IPS DF 6.9 (cell line): ENCODE data around the gene NR1H2.
A peak's percentile ranks its signal among the peaks of the same experiment; 100 is the strongest.

Source experiments
- DNase-seq: peaks from one replicate; pipeline ENCODE4 v3.0.0-alpha.2; 2013; ENCODE audit warnings: low read depth, low spot score
- H3K27ac ChIP-seq: one replicate; pipeline ENCODE4 v1.5.1; 2013; ENCODE audit warnings: low read length, control low read depth
- H3K27me3 ChIP-seq: 2 replicates; pipeline ENCODE4 v1.6.1; 2013; ENCODE audit warnings: mild to moderate bottlenecking, low read length; ENCODE audit not compliant: control insufficient read depth, insufficient read depth
- H3K36me3 ChIP-seq: 2 replicates; pipeline ENCODE4 v1.6.1; 2013; ENCODE audit warnings: low read length; ENCODE audit not compliant: control insufficient read depth, insufficient read depth
- H3K4me1 ChIP-seq: 2 replicates; pipeline ENCODE4 v1.6.1; 2013; ENCODE audit warnings: low read length; ENCODE audit not compliant: control insufficient read depth, insufficient read depth
- H3K4me3 ChIP-seq: 2 replicates; pipeline ENCODE4 v1.5.1; 2013; ENCODE audit warnings: mild to moderate bottlenecking, low read length
- H3K9me3 ChIP-seq: 2 replicates; pipeline ENCODE4 v1.6.1; 2013; ENCODE audit warnings: low read length, inconsistent platforms; ENCODE audit not compliant: control insufficient read depth, insufficient read depth
- WGBS: extraction: QIAGEN DNeasy Blood & Tissue Kit; methylation state at CpG from one replicate; pipeline ENCODE4 v1.1.7; 2013; ENCODE audit warnings: mixed read lengths, missing lambda C conversion rate; ENCODE audit not compliant: insufficient read length, insufficient coverage; 5-methylcytosine and 5-hydroxymethylcytosine counted together

The NR1H2 gene

GRCh38 chr19:50425581-50425980 lies 49.3 kb downstream of the NR1H2 start:
- WGBS = no CpG with 5 or more reads among the region's 7 CpGs
- Histone ChIP-seq H3K4me3 (no peak overlapping the region), H3K27ac (no peak overlapping the region), H3K4me1 (no peaks in the 10 kb centered on the region), H3K27me3 (no peaks in the 10 kb centered on the region), H3K9me3 (no peaks in the 10 kb centered on the region), H3K36me3 (no peaks in the 10 kb centered on the region)
- no peak for DNase-seq

- WGBS = no CpG with 5 or more reads among the region's 26 CpGs
- Histone ChIP-seq H3K9me3 (no peaks in the 10 kb centered on the region), H3K36me3 (no peaks in the 10 kb centered on the region), H3K4me1 (no peaks in the 10 kb centered on the region), H3K4me3 (no peak overlapping the region), H3K27me3 (no peaks in the 10 kb centered on the region), H3K27ac (no peak overlapping the region)
- no peak for DNase-seq
These were observed 51.2 kb downstream of the NR1H2 start for GRCh38 chr19:50427318-50427925.

- Histone ChIP-seq H3K4me3 (no peak overlapping the region), H3K4me1 (no peaks in the 10 kb centered on the region; the same call in 1 of the 2 replicates), H3K27me3 (no peaks in the 10 kb centered on the region), H3K27ac (no peak overlapping the region), H3K36me3 (no peaks in the 10 kb centered on the region), H3K9me3 (no peaks in the 10 kb centered on the region)
- no peak for DNase-seq
- WGBS = no CpG with 5 or more reads among the region's 38 CpGs
These were observed 51.8 kb downstream of the NR1H2 start for GRCh38 chr19:50427997-50428425.

GRCh38 chr19:50428772-50429463 lies 52.7 kb downstream of the NR1H2 start:
- no peaks in the 10 kb centered on the region; the same call in 1 of the 2 replicates for H3K4me1 ChIP-seq
- no peaks in the 10 kb centered on the region for H3K9me3 ChIP-seq
- no peaks in the 10 kb centered on the region for H3K36me3 ChIP-seq
- DNase-seq = no peak
- no peak overlapping the region for H3K27ac ChIP-seq
- H3K4me3 ChIP-seq = no peak overlapping the region
- H3K27me3 ChIP-seq = no peaks in the 10 kb centered on the region
- WGBS = no CpG with 5 or more reads among the region's 7 CpGs

GRCh38 chr19:50430888-50431342 lies 54.7 kb downstream of the NR1H2 start:
- no peaks in the 10 kb centered on the region for H3K9me3 ChIP-seq
- no peak for DNase-seq
- no CpG with 5 or more reads among the region's 13 CpGs for WGBS
- H3K27me3 ChIP-seq = no peaks in the 10 kb centered on the region
- no peak overlapping the region for H3K27ac ChIP-seq
- H3K4me3 ChIP-seq = no peak overlapping the region; the same call in 1 of the 2 replicates
- no peaks in the 10 kb centered on the region; the same call in 1 of the 2 replicates for H3K4me1 ChIP-seq
- H3K36me3 ChIP-seq = no peaks in the 10 kb centered on the region; the same call in 1 of the 2 replicates

GRCh38 chr19:50431343-50432220 lies 55.3 kb downstream of the NR1H2 start:
- H3K36me3 ChIP-seq = no peaks in the 10 kb centered on the region; the same call in 1 of the 2 replicates
- H3K4me3 ChIP-seq = peak overlapping the region; percentile 39; the same call in 1 of the 2 replicates
- no peak overlapping the region for H3K27ac ChIP-seq
- H3K27me3 ChIP-seq = no peaks in the 10 kb centered on the region
- no peaks in the 10 kb centered on the region for H3K9me3 ChIP-seq
- peak; percentile 70 for DNase-seq
- no peaks in the 10 kb centered on the region; the same call in 1 of the 2 replicates for H3K4me1 ChIP-seq
- WGBS = no CpG with 5 or more reads among the region's 54 CpGs

- Histone ChIP-seq H3K9me3 (no peaks in the 10 kb centered on the region), H3K4me1 (no peaks in the 10 kb centered on the region; the same call in 1 of the 2 replicates), H3K27me3 (no peaks in the 10 kb centered on the region), H3K27ac (no peak within 1 kb of the TSS), H3K36me3 (no peaks in the 10 kb centered on the region; the same call in 1 of the 2 replicates), H3K4me3 (peak within 1 kb of the TSS; percentile 34; the same call in 1 of the 2 replicates)
- DNase-seq = no peak
- no CpG with 5 or more reads among the region's 40 CpGs for WGBS
These were observed 56.2 kb downstream of the NR1H2 start, which contains the start of gene MYBPC2 for GRCh38 chr19:50432221-50433028. Gene MYBPC2 (plus strand): TSS chr19:50432892. CDS start chr19:50432954, 62 bp downstream.
